ENCODE results near the gene CCDC17.

CCDC17 gene

GRCh38 chr1:45615885-45616284 lies 8.0 kb downstream of the CCDC17 start:
- ChIA-PET POLR2A (no interaction called here), CTCF (interaction anchor here (1.0 kb wide), 1 partner anchor 9 kb away, joined by 3 read pairs; no protein-coding TSS in a partner anchor)
- Histone ChIP-seq H3K27me3 (replicated peaks in 2 of 5; ENCODE audit: control insufficient read depth in 4 of 5, insufficient read depth in 5 of 5, low read length in 4 of 5) (no peaks in the 10 kb centered on the region), H3K4me3 (ENCODE audit: control insufficient read depth in 1 of 7, extremely low read depth in 1 of 7, insufficient read depth in 4 of 7, low read depth in 2 of 7, low read length in 6 of 7) (no peak overlapping the region), H3K27ac (ENCODE audit: insufficient read depth in 1 of 2, low read depth in 1 of 2, low read length in 2 of 2, poor library complexity in 1 of 2, severe bottlenecking in 2 of 2) (no peak overlapping the region), H3K4me1 (ENCODE audit: control extremely low read depth in 1 of 4, control insufficient read depth in 4 of 4, insufficient read depth in 4 of 4, low read length in 3 of 4) (no peaks in the 10 kb centered on the region), H3K36me3 (ENCODE audit: control insufficient read depth in 4 of 4, insufficient read depth in 4 of 4, low read length in 3 of 4) (peaks cover 32 to 86% (median 56%) of the 10 kb centered on the region in 4 experiments), H3K9me3 (ENCODE audit: control extremely low read depth in 1 of 5, control insufficient read depth in 4 of 5, insufficient read depth in 2 of 5, low read depth in 1 of 5, low read length in 4 of 5) (no peaks in the 10 kb centered on the region)
- WGBS (ENCODE audit: insufficient coverage): no CpG with 5 or more reads among the region's 1 CpG
- no peak for DNase-seq

GRCh38 chr1:45612941-45613579 lies 10.8 kb downstream of the CCDC17 start:
- H3K9me3 ChIP-seq (ENCODE audit: control extremely low read depth in 1 of 5, control insufficient read depth in 4 of 5, insufficient read depth in 2 of 5, low read depth in 1 of 5, low read length in 4 of 5): no peaks in the 10 kb centered on the region
- WGBS (ENCODE audit: insufficient coverage): 92% methylated on average over 8 of the region's 8 CpGs
- CTCF ChIA-PET: interaction anchor here (0.8 to 1.2 kb wide), 4 partner anchors 8 to 100 kb away, joined by 3 to 4 read pairs (median 3); no protein-coding TSS in a partner anchor
- H3K36me3 ChIP-seq (ENCODE audit: control insufficient read depth in 4 of 4, insufficient read depth in 4 of 4, low read length in 3 of 4): peaks cover 26 to 89% (median 52%) of the 10 kb centered on the region in 4 experiments
- H3K27me3 ChIP-seq (replicated peaks in 2 of 5; ENCODE audit: control insufficient read depth in 4 of 5, insufficient read depth in 5 of 5, low read length in 4 of 5): no peaks in the 10 kb centered on the region
- no peak for DNase-seq
- H3K27ac ChIP-seq (ENCODE audit: insufficient read depth in 1 of 2, low read depth in 1 of 2, low read length in 2 of 2, poor library complexity in 1 of 2, severe bottlenecking in 2 of 2): peak overlapping the region in 1 of 2 experiments; percentile 4
- no peak overlapping the region for H3K4me3 ChIP-seq (ENCODE audit: control insufficient read depth in 1 of 7, extremely low read depth in 1 of 7, insufficient read depth in 4 of 7, low read depth in 2 of 7, low read length in 6 of 7)
- POLR2A ChIA-PET: no interaction called here
- H3K4me1 ChIP-seq (ENCODE audit: control extremely low read depth in 1 of 4, control insufficient read depth in 4 of 4, insufficient read depth in 4 of 4, low read length in 3 of 4): peaks cover 10 to 18% (median 14%) of the 10 kb centered on the region in 4 experiments

DNA sequence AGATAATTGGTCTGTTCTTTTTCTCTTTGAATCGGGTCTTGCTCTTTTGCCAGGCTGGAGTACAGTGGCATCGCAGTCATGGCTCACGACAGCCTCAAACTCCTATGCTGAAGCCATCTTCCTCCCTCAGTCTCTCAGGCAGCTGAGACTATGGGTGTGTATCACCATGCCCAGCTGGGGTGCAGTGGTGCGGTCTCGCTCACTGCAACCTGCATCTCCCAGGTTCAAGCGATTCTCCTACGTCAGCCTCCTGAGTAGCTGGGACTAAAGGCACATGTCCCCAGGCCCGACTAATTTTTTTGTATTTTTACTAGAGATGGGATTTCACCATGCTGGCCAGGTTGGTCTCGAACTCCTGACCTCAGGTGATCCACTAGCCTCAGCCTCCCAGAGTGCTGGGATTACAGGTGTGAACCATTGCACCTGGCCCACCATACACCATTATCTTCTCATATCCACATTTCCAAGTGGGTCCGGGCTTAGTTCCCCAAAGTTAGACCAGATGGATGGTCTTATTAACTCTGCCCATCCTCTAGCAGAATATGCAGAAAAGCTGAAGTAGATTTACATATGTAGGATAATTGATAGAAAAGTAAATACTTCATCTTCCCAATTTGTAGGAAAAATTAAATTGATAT lies 13.1 kb downstream of the CCDC17 start:
- ChIA-PET POLR2A (interaction anchor here (0.6 kb wide), 1 partner anchor 11 kb away, joined by 3 read pairs; no protein-coding TSS in a partner anchor), CTCF (no interaction called here)
- DNase-seq: no peak
- WGBS (ENCODE audit: insufficient coverage): 98% methylated on average over 7 of the region's 10 CpGs
- H3K4me1 ChIP-seq (ENCODE audit: control extremely low read depth in 1 of 4, control insufficient read depth in 4 of 4, insufficient read depth in 4 of 4, low read length in 3 of 4): peaks cover 15 to 34% (median 25%) of the 10 kb centered on the region in 4 experiments
- no peak overlapping the region for H3K27ac ChIP-seq (ENCODE audit: insufficient read depth in 1 of 2, low read depth in 1 of 2, low read length in 2 of 2, poor library complexity in 1 of 2, severe bottlenecking in 2 of 2)
- H3K36me3 ChIP-seq (ENCODE audit: control insufficient read depth in 4 of 4, insufficient read depth in 4 of 4, low read length in 3 of 4): peaks cover 19 to 89% (median 44%) of the 10 kb centered on the region in 4 experiments
- H3K9me3 ChIP-seq (ENCODE audit: control extremely low read depth in 1 of 5, control insufficient read depth in 4 of 5, insufficient read depth in 2 of 5, low read depth in 1 of 5, low read length in 4 of 5): no peaks in the 10 kb centered on the region
- no peaks in the 10 kb centered on the region for H3K27me3 ChIP-seq (replicated peaks in 2 of 5; ENCODE audit: control insufficient read depth in 4 of 5, insufficient read depth in 5 of 5, low read length in 4 of 5)
- H3K4me3 ChIP-seq (ENCODE audit: control insufficient read depth in 1 of 7, extremely low read depth in 1 of 7, insufficient read depth in 4 of 7, low read depth in 2 of 7, low read length in 6 of 7): no peak overlapping the region

DNA sequence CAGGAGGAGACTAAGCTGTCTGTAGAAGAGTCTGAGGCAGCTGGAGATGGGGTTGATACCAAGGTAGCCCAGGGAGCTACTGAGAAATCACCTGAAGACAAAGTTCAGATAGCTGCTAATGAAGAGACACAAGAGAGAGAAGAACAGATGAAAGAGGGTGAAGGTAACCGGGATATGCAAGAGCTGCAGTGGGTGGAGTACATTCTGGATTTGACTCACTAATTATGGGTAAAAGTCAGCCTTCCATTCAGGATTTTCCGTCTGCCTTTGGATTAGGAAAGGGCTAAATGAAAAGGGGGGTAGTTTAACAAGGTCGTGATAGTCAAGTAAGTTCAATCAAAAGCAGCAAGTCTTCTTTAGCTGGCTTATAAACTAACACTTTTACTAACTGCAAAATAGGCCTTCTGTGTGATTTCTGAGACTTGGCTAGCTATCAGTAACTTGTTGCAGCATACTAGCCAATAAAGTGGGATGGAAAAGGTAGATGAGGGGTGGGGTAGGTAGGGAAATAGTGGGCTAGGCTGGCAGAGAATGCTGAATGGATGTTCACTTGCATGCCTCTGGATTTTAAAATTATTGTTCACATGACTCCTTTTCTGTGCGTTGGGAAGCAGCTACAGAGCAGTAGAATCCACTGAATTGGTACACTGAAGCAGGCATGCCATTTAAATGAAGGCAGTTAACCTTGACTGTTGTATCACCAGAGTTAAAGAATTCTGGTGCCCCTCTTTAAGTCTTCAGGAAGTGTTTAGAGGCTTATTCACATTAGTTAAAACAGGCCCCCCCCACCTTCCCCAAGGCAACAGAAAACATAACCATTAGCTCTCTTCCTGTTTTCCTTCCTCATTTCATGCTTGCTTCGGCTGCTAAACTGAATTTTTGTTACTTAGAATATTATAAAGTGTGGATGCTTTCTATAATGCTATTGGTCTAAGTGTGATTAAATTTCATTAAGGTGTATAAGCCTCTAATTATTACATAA lies 15.4 kb downstream of the CCDC17 start:
- peaks cover 15 to 34% (median 25%) of the 10 kb centered on the region in 4 experiments for H3K4me1 ChIP-seq (ENCODE audit: control extremely low read depth in 1 of 4, control insufficient read depth in 4 of 4, insufficient read depth in 4 of 4, low read length in 3 of 4)
- H3K27ac ChIP-seq (ENCODE audit: insufficient read depth in 1 of 2, low read depth in 1 of 2, low read length in 2 of 2, poor library complexity in 1 of 2, severe bottlenecking in 2 of 2): peak overlapping the region; percentile 82 to 89
- CTCF ChIA-PET: interaction anchor here (0.7 to 1.4 kb wide), 3 partner anchors 9 to 40 kb away, joined by 3 read pairs; no protein-coding TSS in a partner anchor
- POLR2A ChIA-PET: no interaction called here
- DNase-seq: peak; percentile 79 to 92 (median 90)
- 39% methylated on average over 2 of the region's 5 CpGs for WGBS (ENCODE audit: insufficient coverage)
- H3K4me3 ChIP-seq (ENCODE audit: control insufficient read depth in 1 of 7, extremely low read depth in 1 of 7, insufficient read depth in 4 of 7, low read depth in 2 of 7, low read length in 6 of 7): peak overlapping the region in 5 of 7 experiments; percentile 4 to 64 (median 12)
- no peaks in the 10 kb centered on the region for H3K9me3 ChIP-seq (ENCODE audit: control extremely low read depth in 1 of 5, control insufficient read depth in 4 of 5, insufficient read depth in 2 of 5, low read depth in 1 of 5, low read length in 4 of 5)
- no peaks in the 10 kb centered on the region for H3K27me3 ChIP-seq (replicated peaks in 2 of 5; ENCODE audit: control insufficient read depth in 4 of 5, insufficient read depth in 5 of 5, low read length in 4 of 5)
- peaks cover 16 to 79% (median 40%) of the 10 kb centered on the region in 4 experiments for H3K36me3 ChIP-seq (ENCODE audit: control insufficient read depth in 4 of 4, insufficient read depth in 4 of 4, low read length in 3 of 4)

- peaks cover 20 to 77% (median 40%) of the 10 kb centered on the region in 4 experiments for H3K36me3 ChIP-seq (ENCODE audit: control insufficient read depth in 4 of 4, insufficient read depth in 4 of 4, low read length in 3 of 4)
- no peaks in the 10 kb centered on the region for H3K27me3 ChIP-seq (replicated peaks in 2 of 5; ENCODE audit: control insufficient read depth in 4 of 5, insufficient read depth in 5 of 5, low read length in 4 of 5)
- H3K27ac ChIP-seq (ENCODE audit: insufficient read depth in 1 of 2, low read depth in 1 of 2, low read length in 2 of 2, poor library complexity in 1 of 2, severe bottlenecking in 2 of 2): peak overlapping the region; percentile 82 to 89
- WGBS (ENCODE audit: insufficient coverage): 81% methylated on average over 5 of the region's 6 CpGs
- H3K4me3 ChIP-seq (ENCODE audit: control insufficient read depth in 1 of 7, extremely low read depth in 1 of 7, insufficient read depth in 4 of 7, low read depth in 2 of 7, low read length in 6 of 7): no peak overlapping the region
- H3K4me1 ChIP-seq (ENCODE audit: control extremely low read depth in 1 of 4, control insufficient read depth in 4 of 4, insufficient read depth in 4 of 4, low read length in 3 of 4): peaks cover 15 to 34% (median 25%) of the 10 kb centered on the region in 4 experiments
- POLR2A ChIA-PET: no interaction called here
- DNase-seq: no peak
- no peaks in the 10 kb centered on the region for H3K9me3 ChIP-seq (ENCODE audit: control extremely low read depth in 1 of 5, control insufficient read depth in 4 of 5, insufficient read depth in 2 of 5, low read depth in 1 of 5, low read length in 4 of 5)
- CTCF ChIA-PET: interaction anchor here (1.2 kb wide), 1 partner anchor 10 kb away, joined by 3 read pairs; no protein-coding TSS in a partner anchor
Measured at GRCh38 chr1:45607404-45608074, 16.3 kb downstream of the CCDC17 start.

GRCh38 chr1:45604239-45604638 lies 19.6 kb downstream of the CCDC17 start:
- ChIA-PET CTCF (interaction anchor here (1.8 kb wide), 1 partner anchor 9 kb away, joined by 4 read pairs; no protein-coding TSS in a partner anchor), POLR2A (no interaction called here)
- WGBS (ENCODE audit: insufficient coverage): 100% methylated on average over 1 of the region's 2 CpGs

More at GRCh38 chr1:45604239-45604638, 19.6 kb downstream of the CCDC17 start:
- Histone ChIP-seq H3K4me3 (ENCODE audit: control insufficient read depth in 1 of 7, extremely low read depth in 1 of 7, insufficient read depth in 4 of 7, low read depth in 2 of 7, low read length in 6 of 7) (no peak overlapping the region), H3K27ac (ENCODE audit: insufficient read depth in 1 of 2, low read depth in 1 of 2, low read length in 2 of 2, poor library complexity in 1 of 2, severe bottlenecking in 2 of 2) (no peak overlapping the region), H3K27me3 (replicated peaks in 2 of 5; ENCODE audit: control insufficient read depth in 4 of 5, insufficient read depth in 5 of 5, low read length in 4 of 5) (no peaks in the 10 kb centered on the region), H3K4me1 (ENCODE audit: control extremely low read depth in 1 of 4, control insufficient read depth in 4 of 4, insufficient read depth in 4 of 4, low read length in 3 of 4) (peaks cover 14 to 28% (median 23%) of the 10 kb centered on the region in 4 experiments), H3K36me3 (ENCODE audit: control insufficient read depth in 4 of 4, insufficient read depth in 4 of 4, low read length in 3 of 4) (peaks cover 12 to 56% (median 29%) of the 10 kb centered on the region in 4 experiments), H3K9me3 (ENCODE audit: control extremely low read depth in 1 of 5, control insufficient read depth in 4 of 5, insufficient read depth in 2 of 5, low read depth in 1 of 5, low read length in 4 of 5) (no peaks in the 10 kb centered on the region)
- no peak for DNase-seq
